HG03521 (cell line): ENCODE measurements around the gene PCDHGB4.
A peak's percentile ranks its signal among the peaks of the same experiment; 100 is the strongest.
"Not testable (repeated sequence)": the region's sequence is repeated elsewhere in the genome, so short reads cannot be mapped to it uniquely, and the experiment has no call there.

Source experiments
- ATAC-seq: cut with Tn5 transposase; IDR thresholded peaks from one replicate; pipeline ENCODE4 v1.9.1; 2021; ENCODE audit warnings: mild to moderate bottlenecking, moderate library complexity; ENCODE audit not compliant: unreplicated experiment

PCDHGB4 gene

GRCh38 chr5:141387557-141388311 is at the start of gene PCDHGB4:
TSS of gene PCDHGB4 (plus strand) at chr5:141387698. CDS start at chr5:141387885, 187 bp downstream.
- ATAC-seq: peak; percentile 67

GRCh38 chr5:141338538-141339306 is 48.8 kb upstream of the PCDHGB4 start, which contains the start of gene PCDHGA2:
TSS of gene PCDHGA2 (plus strand) at chr5:141338760.
- ATAC-seq: no peak

- not testable (repeated sequence) for ATAC-seq
These were observed 46.6 kb upstream of the PCDHGB4 start for GRCh38 chr5:141340781-141341354.

GRCh38 chr5:141342773-141343172 is 44.7 kb upstream of the PCDHGB4 start:
- no peak for ATAC-seq

GRCh38 chr5:141343242-141343952 is 44.1 kb upstream of the PCDHGB4 start, which contains the start of gene PCDHGA3:
TSS of gene PCDHGA3 (plus strand) at chr5:141343829. CDS start at chr5:141344034, 205 bp downstream.
- no peak for ATAC-seq

- ATAC-seq: no peak
These were observed 43.5 kb upstream of the PCDHGB4 start for GRCh38 chr5:141343953-141344463.

- ATAC-seq: no peak
These were observed 42.2 kb upstream of the PCDHGB4 start for GRCh38 chr5:141345327-141345726.

- not testable (repeated sequence) for ATAC-seq
These were observed 41.5 kb upstream of the PCDHGB4 start for GRCh38 chr5:141346017-141346416.

GRCh38 chr5:141349917-141350619 is 37.4 kb upstream of the PCDHGB4 start, which contains the start of gene PCDHGB1:
TSS of gene PCDHGB1 (plus strand) at chr5:141350099. CDS start at chr5:141350261, 162 bp downstream.
- ATAC-seq: peak; percentile 88

- ATAC-seq: no peak
These were observed 35.9 kb upstream of the PCDHGB4 start for GRCh38 chr5:141351591-141351990.

GRCh38 chr5:141354900-141355469 is 32.5 kb upstream of the PCDHGB4 start, which contains the start of gene PCDHGA4:
TSS of gene PCDHGA4 (plus strand) at chr5:141355021. CDS start at chr5:141355108, 87 bp downstream.
- no peak for ATAC-seq

- no peak for ATAC-seq
These were observed 31.9 kb upstream of the PCDHGB4 start for GRCh38 chr5:141355641-141356040.

- ATAC-seq: no peak
These were observed 31.4 kb upstream of the PCDHGB4 start for GRCh38 chr5:141356133-141356532.

- ATAC-seq: no peak
These were observed 30.5 kb upstream of the PCDHGB4 start for GRCh38 chr5:141356950-141357349.

GRCh38 chr5:141359790-141360426 is 27.6 kb upstream of the PCDHGB4 start, which contains the start of gene PCDHGB2:
TSS of gene PCDHGB2 (plus strand) at chr5:141359994. CDS start at chr5:141360136, 142 bp downstream.
- ATAC-seq: no peak

GRCh38 chr5:141360685-141361084 is 26.8 kb upstream of the PCDHGB4 start:
- no peak for ATAC-seq

- no peak for ATAC-seq
These were observed 24.8 kb upstream of the PCDHGB4 start for GRCh38 chr5:141362719-141363118.

GRCh38 chr5:141363952-141364660 is 23.4 kb upstream of the PCDHGB4 start, which contains the start of gene PCDHGA5:
TSS of gene PCDHGA5 (plus strand) at chr5:141364162. CDS start at chr5:141364331, 169 bp downstream.
- ATAC-seq: no peak
